ENCODE data around the gene ATP2A3. TPM values are rescaled to one million over a fixed set of nuclear protein-coding genes. Genes with fewer than 3 reads are reported as not detected.

ATP2A3 gene
- total and polyA plus RNA-seq, 11 donors: 3.3 to 21.8 (median 7.0) TPM

- Histone ChIP-seq H3K4me3 (no peak overlapping the region), H3K9me3 (no peaks in the 10 kb centered on the region), H3K4me1 (peaks cover 0 to 64% (median 43%) of the 10 kb centered on the region in 12 donors), H3K27me3 (no peaks in the 10 kb centered on the region), H3K36me3 (peaks cover 0 to 31% (median 16%) of the 10 kb centered on the region in 9 donors), H3K27ac (peak overlapping the region in 8 of 12 donors; percentile 41 to 92 (median 84))
- TF ChIP-seq CTCF (IDR thresholded peaks at IDR 0.05): no peak
- DNase-seq (peak in 4 of 5 donors; percentile 47 to 65 (median 59)), ATAC-seq (peak in 3 of 4 donors; percentile 27 to 60 (median 43))
- 46 to 67% (median 60%) methylated on average over 10 of the region's 10 CpGs for WGBS, 4 donors
- intact Hi-C loops (cut with DNase I): no loop called here
Observed at GRCh38 chr17:3886776-3887175, 77.5 kb downstream of the ATP2A3 start.

- no peak for ATAC-seq
- TF ChIP-seq CTCF (IDR thresholded peaks at IDR 0.05) (no peak), POLR2A (IDR thresholded peaks at IDR 0.05) (no peak)
- no peak overlapping the region for H3K4me3 ChIP-seq
- peaks cover 0 to 35% (median 16%) of the 10 kb centered on the region in 9 donors for H3K36me3 ChIP-seq
- no peak overlapping the region for H3K27ac ChIP-seq
- intact Hi-C loops (cut with DNase I): no loop called here
- H3K4me1 ChIP-seq: peaks cover 0 to 56% (median 35%) of the 10 kb centered on the region in 12 donors
- H3K9me3 ChIP-seq: no peaks in the 10 kb centered on the region
- no peak for DNase-seq
- 82 to 94% (median 89%) methylated on average over 4 of the region's 4 CpGs for whole genome bisulfite sequencing, 4 donors
- H3K27me3 ChIP-seq: no peaks in the 10 kb centered on the region
Observed at GRCh38 chr17:3885970-3886369, 78.3 kb downstream of the ATP2A3 start.

GRCh38 chr17:3885271-3885670 is 79.0 kb downstream of the ATP2A3 start:
- intact Hi-C loops (cut with DNase I): no loop called here
- no peak for TF ChIP-seq POLR2A (IDR thresholded peaks at IDR 0.05)
- TF ChIP-seq CTCF (IDR thresholded peaks at IDR 0.05): no peak
- H3K27ac ChIP-seq: no peak overlapping the region
- H3K4me3 ChIP-seq: no peak overlapping the region
- DNase-seq (no peak), ATAC-seq (no peak)
- H3K9me3 ChIP-seq: no peaks in the 10 kb centered on the region
- 67 to 80% (median 73%) methylated on average over 3 to 14 of the region's 14 CpGs for WGBS, 4 donors
- H3K27me3 ChIP-seq: no peaks in the 10 kb centered on the region
- peaks cover 0 to 49% (median 31%) of the 10 kb centered on the region in 12 donors for H3K4me1 ChIP-seq
- H3K36me3 ChIP-seq: peaks cover 0 to 38% (median 16%) of the 10 kb centered on the region in 9 donors

GRCh38 chr17:3884188-3884587 is 80.0 kb downstream of the ATP2A3 start:
- H3K27ac ChIP-seq: no peak overlapping the region
- H3K27me3 ChIP-seq: no peaks in the 10 kb centered on the region
- ATAC-seq (no peak), DNase-seq (no peak)
- WGBS, 4 donors: 86 to 97% (median 93%) methylated on average over 12 of the region's 12 CpGs
- no peak overlapping the region for H3K4me3 ChIP-seq
- intact Hi-C loops (cut with DNase I): no loop called here
- peaks cover 0 to 45% (median 26%) of the 10 kb centered on the region in 12 donors for H3K4me1 ChIP-seq
- no peak for TF ChIP-seq POLR2A (IDR thresholded peaks at IDR 0.05)
- no peak for TF ChIP-seq CTCF (IDR thresholded peaks at IDR 0.05)
- H3K9me3 ChIP-seq: no peaks in the 10 kb centered on the region
- H3K36me3 ChIP-seq: peaks cover 0 to 40% (median 16%) of the 10 kb centered on the region in 9 donors

All from heart left ventricle (tissue), 16 donors.